ENCODE results near the gene EBNA1BP2.
"Not testable (repeated sequence)": the region's sequence is repeated elsewhere in the genome, so short reads cannot be mapped to it uniquely, and the experiment has no call there.

EBNA1BP2 gene, protein sequence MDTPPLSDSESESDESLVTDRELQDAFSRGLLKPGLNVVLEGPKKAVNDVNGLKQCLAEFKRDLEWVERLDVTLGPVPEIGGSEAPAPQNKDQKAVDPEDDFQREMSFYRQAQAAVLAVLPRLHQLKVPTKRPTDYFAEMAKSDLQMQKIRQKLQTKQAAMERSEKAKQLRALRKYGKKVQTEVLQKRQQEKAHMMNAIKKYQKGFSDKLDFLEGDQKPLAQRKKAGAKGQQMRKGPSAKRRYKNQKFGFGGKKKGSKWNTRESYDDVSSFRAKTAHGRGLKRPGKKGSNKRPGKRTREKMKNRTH

GRCh38 chr1:43171876-43172526 lies at the start of gene EBNA1BP2, which contains the start of gene CFAP57:
TSS of gene EBNA1BP2 (minus strand) at chr1:43172290. CDS start at chr1:43172118, 172 bp downstream.
TSS of gene CFAP57 (plus strand) at chr1:43172330. CDS start at chr1:43172754, 424 bp downstream.
- H3K4me1 Mint-ChIP-seq (ENCODE audit: low read depth), result peaks cover 12% of the 10 kb centered on the region
- peak within 1 kb of the TSS; percentile 97 for H3K4me3 Mint-ChIP-seq
- peaks cover 22% of the 10 kb centered on the region for H3K27me3 Mint-ChIP-seq
- no peaks in the 10 kb centered on the region for H3K9me3 Mint-ChIP-seq
- peak within 1 kb of the TSS; percentile 92 for H3K27ac Mint-ChIP-seq
- peaks cover 47% of the 10 kb centered on the region for H3K36me3 Mint-ChIP-seq (ENCODE audit: low read depth)
- intact Hi-C loops (cut with micrococcal nuclease), result no loop called here

GRCh38 chr1:43221797-43222196 lies 49.7 kb upstream of the EBNA1BP2 start:
- no peak overlapping the region for H3K4me3 Mint-ChIP-seq
- no peaks in the 10 kb centered on the region for H3K36me3 Mint-ChIP-seq (ENCODE audit: low read depth)
- intact Hi-C loops (cut with micrococcal nuclease), result loop anchor here (10.0 kb wide), 1 partner anchor 433 kb away; the partner anchor contains the start of gene KDM4A
- H3K27ac Mint-ChIP-seq, result peak overlapping the region; percentile 84
- peaks cover 3% of the 10 kb centered on the region for H3K27me3 Mint-ChIP-seq
- no peaks in the 10 kb centered on the region for H3K9me3 Mint-ChIP-seq
- peaks cover 27% of the 10 kb centered on the region for H3K4me1 Mint-ChIP-seq (ENCODE audit: low read depth)

DNA sequence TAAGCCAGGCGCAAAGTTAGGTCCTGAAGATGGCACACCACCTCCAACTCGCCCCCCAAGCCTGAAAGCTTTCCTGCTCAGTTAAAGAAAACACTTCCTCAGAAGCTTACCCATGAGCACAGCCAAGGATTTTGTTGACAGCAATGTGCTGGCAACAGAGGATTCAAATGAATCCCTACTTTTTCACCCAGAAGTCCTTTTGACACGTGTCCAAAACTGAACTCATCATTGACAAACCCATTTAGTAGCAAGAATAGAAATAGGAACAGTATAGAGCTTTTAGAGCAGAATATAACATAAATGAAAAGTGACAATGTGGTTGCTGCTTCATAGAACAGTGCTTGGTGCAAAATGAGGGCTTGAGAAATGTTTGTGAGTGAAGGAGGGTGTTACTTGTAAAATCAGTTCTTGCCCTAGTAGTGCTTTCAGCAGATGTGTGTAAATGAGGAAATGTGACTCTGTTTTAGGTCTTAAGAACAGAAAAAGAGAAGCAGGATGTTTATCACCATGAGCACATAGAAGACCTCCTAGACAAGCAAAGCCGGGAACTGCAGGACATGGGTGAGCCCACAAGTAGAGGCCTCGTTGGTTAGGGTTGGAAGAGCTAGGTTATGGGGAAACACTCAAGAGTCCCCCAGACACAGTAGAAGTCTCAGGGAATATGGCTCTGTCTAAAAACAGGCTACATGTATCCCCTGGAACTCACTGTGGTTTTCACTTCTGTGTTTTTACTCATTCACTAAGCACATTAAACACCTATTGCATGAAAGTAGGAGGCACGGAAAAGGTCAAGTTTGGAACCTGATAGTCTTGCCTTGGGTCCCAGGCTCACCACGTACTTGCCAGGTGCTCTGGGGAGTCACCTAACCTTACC lies 49.1 kb upstream of the EBNA1BP2 start:
- intact Hi-C loops (cut with micrococcal nuclease), result loop anchor here (10.0 kb wide), 1 partner anchor 434 kb away; the partner anchor contains the start of gene KDM4A
- H3K4me3 Mint-ChIP-seq, result no peak overlapping the region

GRCh38 chr1:43217747-43218146 lies 45.7 kb upstream of the EBNA1BP2 start:
- Mint-ChIP-seq H3K4me3 (no peak overlapping the region), H3K36me3 (ENCODE audit: low read depth) (no peaks in the 10 kb centered on the region), H3K4me1 (ENCODE audit: low read depth) (peaks cover 21% of the 10 kb centered on the region), H3K9me3 (no peaks in the 10 kb centered on the region), H3K27me3 (peaks cover 3% of the 10 kb centered on the region), H3K27ac (no peak overlapping the region)
- intact Hi-C loops (cut with micrococcal nuclease), result no loop called here

More for the DNA sequence above, 49.1 kb upstream of the EBNA1BP2 start:
- H3K27ac Mint-ChIP-seq, result peak overlapping the region; percentile 84
- no peaks in the 10 kb centered on the region for H3K9me3 Mint-ChIP-seq
- peaks cover 23% of the 10 kb centered on the region for H3K4me1 Mint-ChIP-seq (ENCODE audit: low read depth)
- no peaks in the 10 kb centered on the region for H3K36me3 Mint-ChIP-seq (ENCODE audit: low read depth)
- peaks cover 3% of the 10 kb centered on the region for H3K27me3 Mint-ChIP-seq

DNA sequence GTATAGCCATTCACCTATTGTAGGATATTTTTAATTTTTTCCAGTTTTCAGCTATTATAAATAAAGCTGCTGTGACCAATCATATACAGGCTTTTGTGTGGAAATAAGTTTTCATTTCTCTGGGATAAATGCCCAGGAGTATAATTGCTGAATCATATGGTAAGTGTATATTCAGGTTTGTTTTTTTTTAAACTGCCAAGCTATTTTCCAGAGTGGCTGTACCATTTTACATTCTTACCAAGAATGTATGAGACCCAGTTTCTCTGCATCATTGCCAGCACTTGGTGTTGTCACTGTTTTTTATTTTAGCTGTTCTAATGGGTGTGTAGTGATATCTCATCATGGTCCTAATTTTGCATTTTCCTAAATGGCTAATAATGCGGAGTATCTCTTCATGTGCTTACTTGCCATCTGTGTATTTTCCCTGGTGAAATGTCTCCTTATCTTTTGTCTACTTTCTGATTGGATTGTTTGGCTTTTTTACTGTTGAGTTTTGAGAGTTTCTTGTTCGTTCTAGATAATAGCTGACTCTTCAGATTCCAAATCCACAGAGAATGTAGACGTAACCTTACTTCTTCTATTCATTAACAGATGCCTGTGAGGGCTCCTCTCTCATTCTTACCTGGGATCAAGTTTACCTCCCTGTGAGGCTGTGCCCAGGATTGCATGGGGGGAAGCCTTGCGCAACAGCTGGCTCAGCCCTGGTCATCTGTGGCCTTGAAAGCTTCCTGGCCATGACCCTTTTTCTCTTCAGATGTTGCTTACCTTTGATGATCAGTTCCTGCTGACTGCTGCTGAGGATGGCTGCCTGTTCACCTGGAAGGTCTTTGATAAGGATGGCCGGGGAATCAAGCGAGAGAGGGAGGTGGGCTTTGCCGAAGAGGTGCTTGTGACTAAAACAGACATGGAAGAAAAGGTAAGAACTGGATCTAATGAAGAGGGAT lies 42.7 kb upstream of the EBNA1BP2 start:
- no peak overlapping the region for H3K27ac Mint-ChIP-seq
- no peaks in the 10 kb centered on the region for H3K27me3 Mint-ChIP-seq
- intact Hi-C loops (cut with micrococcal nuclease), result no loop called here
- no peaks in the 10 kb centered on the region for H3K36me3 Mint-ChIP-seq (ENCODE audit: low read depth)
- no peak overlapping the region for H3K4me3 Mint-ChIP-seq
- no peaks in the 10 kb centered on the region for H3K4me1 Mint-ChIP-seq (ENCODE audit: low read depth)
- no peaks in the 10 kb centered on the region for H3K9me3 Mint-ChIP-seq

DNA sequence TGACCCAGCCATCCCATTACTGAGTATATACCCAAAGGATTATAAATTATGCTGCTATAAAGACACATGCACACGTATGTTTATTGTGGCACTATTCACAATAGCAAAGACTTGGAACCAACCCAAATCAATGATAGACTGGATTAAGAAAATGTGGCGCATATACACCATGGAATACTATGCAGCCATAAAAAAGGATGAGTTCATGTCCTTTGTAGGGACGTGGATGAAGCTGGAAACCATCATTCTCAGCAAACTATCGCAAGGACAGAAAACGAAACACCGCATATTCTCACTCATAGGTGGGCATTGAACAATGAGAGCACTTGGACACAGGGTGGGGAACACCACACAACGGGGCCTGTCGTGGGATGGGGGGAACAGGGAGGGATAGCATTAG lies 36.2 kb upstream of the EBNA1BP2 start:
- H3K36me3 Mint-ChIP-seq (ENCODE audit: low read depth); H3K27ac Mint-ChIP-seq; H3K4me3 Mint-ChIP-seq; H3K27me3 Mint-ChIP-seq; H3K9me3 Mint-ChIP-seq; intact Hi-C loops (cut with micrococcal nuclease): not testable (repeated sequence)
- peaks cover 12% of the 10 kb centered on the region for H3K4me1 Mint-ChIP-seq (ENCODE audit: low read depth)

GRCh38 chr1:43207229-43207853 lies 35.3 kb upstream of the EBNA1BP2 start:
- intact Hi-C loops (cut with micrococcal nuclease), result no loop called here
- Mint-ChIP-seq H3K4me1 (ENCODE audit: low read depth) (peaks cover 12% of the 10 kb centered on the region), H3K27me3 (no peaks in the 10 kb centered on the region), H3K4me3 (no peak overlapping the region), H3K27ac (no peak overlapping the region), H3K36me3 (ENCODE audit: low read depth) (no peaks in the 10 kb centered on the region), H3K9me3 (peaks cover 7% of the 10 kb centered on the region)

DNA sequence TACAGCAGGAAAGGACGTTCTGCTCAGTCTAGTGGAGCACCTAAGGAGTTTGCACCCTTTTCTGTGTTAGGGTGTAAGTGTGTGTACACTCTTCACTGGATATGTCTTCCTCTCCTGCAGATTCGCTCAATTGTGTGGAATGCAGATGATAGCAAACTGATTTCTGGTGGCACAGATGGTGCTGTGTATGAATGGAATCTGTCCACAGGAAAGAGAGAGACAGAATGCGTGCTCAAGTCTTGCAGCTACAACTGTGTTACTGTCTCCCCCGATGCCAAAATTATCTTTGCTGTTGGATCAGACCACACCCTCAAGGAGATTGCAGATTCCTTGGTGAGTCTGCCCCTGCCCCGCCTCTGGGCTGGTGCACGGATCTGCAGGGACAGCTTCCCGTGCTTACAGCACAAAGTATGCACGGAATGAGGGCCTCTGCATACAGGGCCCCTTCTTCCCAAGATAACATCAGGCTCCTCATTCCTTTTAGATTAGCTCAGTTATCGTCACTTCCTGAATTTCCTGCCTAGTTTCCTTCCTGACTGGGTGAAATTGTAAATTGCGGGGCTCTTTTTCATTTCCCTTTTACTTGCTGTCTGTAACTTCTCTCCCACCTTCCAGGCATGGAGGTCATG lies 34.6 kb upstream of the EBNA1BP2 start:
- no peak overlapping the region for H3K27ac Mint-ChIP-seq
- intact Hi-C loops (cut with micrococcal nuclease), result no loop called here

GRCh38 chr1:43205671-43206070 lies 33.6 kb upstream of the EBNA1BP2 start:
- no peak overlapping the region for H3K27ac Mint-ChIP-seq
- H3K4me1 Mint-ChIP-seq (ENCODE audit: low read depth), result peaks cover 12% of the 10 kb centered on the region
- intact Hi-C loops (cut with micrococcal nuclease), result no loop called here
- no peaks in the 10 kb centered on the region for H3K36me3 Mint-ChIP-seq (ENCODE audit: low read depth)
- peaks cover 7% of the 10 kb centered on the region for H3K9me3 Mint-ChIP-seq
- no peaks in the 10 kb centered on the region for H3K27me3 Mint-ChIP-seq
- H3K4me3 Mint-ChIP-seq, result no peak overlapping the region

More for the DNA sequence above, 34.6 kb upstream of the EBNA1BP2 start:
- peaks cover 7% of the 10 kb centered on the region for H3K9me3 Mint-ChIP-seq
- no peaks in the 10 kb centered on the region for H3K27me3 Mint-ChIP-seq
- peaks cover 12% of the 10 kb centered on the region for H3K4me1 Mint-ChIP-seq (ENCODE audit: low read depth)
- H3K36me3 Mint-ChIP-seq (ENCODE audit: low read depth), result no peaks in the 10 kb centered on the region
- no peak overlapping the region for H3K4me3 Mint-ChIP-seq

GRCh38 chr1:43204394-43204793 lies 32.3 kb upstream of the EBNA1BP2 start:
- no peaks in the 10 kb centered on the region for H3K36me3 Mint-ChIP-seq (ENCODE audit: low read depth)
- peaks cover 7% of the 10 kb centered on the region for H3K9me3 Mint-ChIP-seq
- intact Hi-C loops (cut with micrococcal nuclease), result no loop called here
- no peak overlapping the region for H3K4me3 Mint-ChIP-seq
- H3K4me1 Mint-ChIP-seq (ENCODE audit: low read depth), result peaks cover 12% of the 10 kb centered on the region
- H3K27me3 Mint-ChIP-seq, result no peaks in the 10 kb centered on the region
- H3K27ac Mint-ChIP-seq, result no peak overlapping the region

- H3K4me3 Mint-ChIP-seq, result no peak overlapping the region
- H3K36me3 Mint-ChIP-seq (ENCODE audit: low read depth), result no peaks in the 10 kb centered on the region
- peaks cover 7% of the 10 kb centered on the region for H3K9me3 Mint-ChIP-seq
- H3K4me1 Mint-ChIP-seq (ENCODE audit: low read depth), result peaks cover 12% of the 10 kb centered on the region
- H3K27ac Mint-ChIP-seq, result no peak overlapping the region
- intact Hi-C loops (cut with micrococcal nuclease), result no loop called here
- no peaks in the 10 kb centered on the region for H3K27me3 Mint-ChIP-seq
Observed at GRCh38 chr1:43203859-43204258, 31.8 kb upstream of the EBNA1BP2 start.

DNA sequence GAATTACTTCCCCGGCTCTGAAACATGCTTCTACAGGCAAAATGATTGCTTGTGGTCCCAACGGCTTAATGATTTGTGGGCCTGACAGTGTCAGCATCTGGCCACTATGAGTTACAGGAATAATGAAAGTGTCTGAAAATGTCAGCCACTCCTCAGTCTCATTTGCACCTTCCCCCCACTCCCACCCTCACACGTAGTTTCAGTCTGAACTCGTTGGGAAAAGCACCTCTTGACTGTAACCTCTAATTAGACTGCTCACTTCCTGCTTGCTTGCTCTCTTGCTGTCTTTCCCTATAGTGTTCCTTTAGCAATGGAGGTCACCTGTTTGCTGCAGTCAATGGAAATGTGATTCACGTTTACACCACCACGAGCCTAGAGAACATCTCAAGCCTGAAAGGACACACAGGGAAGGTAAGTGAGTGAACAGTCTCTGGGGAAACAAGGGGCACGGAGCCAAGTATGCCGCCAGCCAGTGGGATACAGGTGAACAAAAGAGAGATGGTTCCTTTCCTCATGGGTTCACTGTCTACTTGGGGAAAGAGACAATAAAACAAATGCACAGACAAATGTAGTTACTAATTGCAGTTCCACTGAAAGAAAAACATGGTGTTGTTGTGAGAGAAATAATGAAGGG lies 27.1 kb upstream of the EBNA1BP2 start:
- H3K27me3 Mint-ChIP-seq, result peaks cover 2% of the 10 kb centered on the region
- H3K27ac Mint-ChIP-seq, result no peak overlapping the region
- H3K4me1 Mint-ChIP-seq (ENCODE audit: low read depth), result no peaks in the 10 kb centered on the region
- H3K9me3 Mint-ChIP-seq, result peaks cover 11% of the 10 kb centered on the region
- H3K36me3 Mint-ChIP-seq (ENCODE audit: low read depth), result no peaks in the 10 kb centered on the region
- no peak overlapping the region for H3K4me3 Mint-ChIP-seq
- intact Hi-C loops (cut with micrococcal nuclease), result no loop called here

Data from dendritic cell treated with granulocyte-macrophage colony-stimulating factor and Interleukin-4, amounts not matched to agents 40 ng/mL and 50 ng/mL, for 4 days (primary cell).